HCT116 (cell line): ENCODE results near the gene TCF7L1. TPM values are rescaled to one million over a fixed set of nuclear protein-coding genes. Genes with fewer than 3 reads are reported as not detected.

Source experiments
- ATAC-seq: fragments of 200-7000 bp; cut with Tn5 transposase; 2 replicates; pipeline ENCODE4 v1.9.1; 2020; ENCODE audit warnings: mild to moderate bottlenecking, moderate library complexity
- BruUV-seq: library from RNA; stranded (reverse); fragments of 400-500 nt; replicated peaks from 2 replicates; lab custom pipeline; 2021; lab: Mats Ljungman, UMichigan
- CTCF ChIA-PET: fragments of 300-600 bp; sonication (Branson Sonifier 250); formaldehyde crosslinking; loops from one replicate; lab custom pipeline; 2021; ENCODE audit warnings: antibody characterized with exemption; lab: Charles Lee
- POLR2A ChIA-PET: fragments of 300-600, 350-600 bp; sonication (Branson Sonifier 250); formaldehyde crosslinking; loops from one replicate; lab custom pipeline; 2021; ENCODE audit warnings: antibody characterized with exemption; lab: Charles Lee
- RAD21 ChIA-PET, 2 experiments: fragments of 300-600 bp; sonication (Branson Sonifier 250); formaldehyde crosslinking; loops; one replicate each; lab custom pipeline; 2023; ENCODE audit warnings: low total read pairs in 2 of 2; ENCODE audit not compliant: uncharacterized antibody in 2 of 2, unreplicated experiment in 2 of 2, low non-redundant PET in 1 of 2; lab: Charles Lee
- DNase-seq: peaks from one replicate; pipeline ENCODE4 v3.0.0-alpha.2; 2010; ENCODE audit warnings: low read depth, low spot score
- H2AFZ ChIP-seq: fragments of 200-600 bp; shearing (Covaris generic), sonication (generic); 2 replicates; pipeline ENCODE4 v1.6.1; 2017; ENCODE audit warnings: low read depth, mixed run types, mixed read lengths, antibody characterized with exemption, low read length; ENCODE audit not compliant: poor library complexity, severe bottlenecking
- H3K27ac ChIP-seq: 2 replicates; pipeline ENCODE4 v1.5.1; 2012; ENCODE audit warnings: low read depth, low read length
- H3K27me3 ChIP-seq: fragments of 200-600 bp; sonication (generic); 2 replicates; pipeline ENCODE4 v1.6.1; 2016; ENCODE audit warnings: mixed run types, low read length, mixed read lengths; ENCODE audit not compliant: insufficient read depth
- H3K36me3 ChIP-seq, 2 experiments: fragments of 200-500 bp in 1 of 2; fragments of 200-600 bp in 1 of 2; sonication (Bioruptor generic) in 1 of 2; sonication (generic) in 1 of 2; 2 replicates each; pipeline versions ENCODE4 v1.5.1 to v1.6.1; 2014 to 2016; ENCODE audit warnings: low read length in 2 of 2, inconsistent platforms in 1 of 2, mixed read lengths in 1 of 2, mixed run types in 1 of 2; ENCODE audit not compliant: insufficient read depth in 2 of 2, control insufficient read depth in 1 of 2
- H3K4me1 ChIP-seq, 2 experiments: fragments of 200-600 bp in 1 of 2; sonication (generic) in 1 of 2; 2 replicates each; pipeline versions ENCODE4 v1.5.1 to v1.6.1; 2012 to 2017; ENCODE audit warnings: low read length in 2 of 2, inconsistent platforms in 1 of 2, mild to moderate bottlenecking in 1 of 2, mixed read lengths in 1 of 2, mixed run types in 1 of 2, moderate library complexity in 1 of 2; ENCODE audit not compliant: insufficient read depth in 2 of 2, control insufficient read depth in 1 of 2
- H3K4me2 ChIP-seq: fragments of 200-600 bp; sonication (generic); 2 replicates; pipeline ENCODE4 v1.6.1; 2017; ENCODE audit warnings: mixed run types, low read length, mixed read lengths
- H3K4me3 ChIP-seq, 2 experiments: fragments of 200-600 bp in 1 of 2; sonication (generic) in 1 of 2; replicated peaks in 1 of 2; 2 replicates each; pipeline ENCODE4 v1.5.1; 2011 to 2016; ENCODE audit warnings: low read length in 2 of 2, control low read depth in 1 of 2, low read depth in 1 of 2, mild to moderate bottlenecking in 1 of 2, mixed read lengths in 1 of 2, mixed run types in 1 of 2
- H3K79me2 ChIP-seq: fragments of 200-600 bp; sonication (generic); 2 replicates; pipeline ENCODE4 v1.6.1; 2017; ENCODE audit warnings: mild to moderate bottlenecking, mixed run types, low read length, moderate library complexity, mixed read lengths; ENCODE audit not compliant: insufficient read depth
- H3K9ac ChIP-seq: fragments of 200-600 bp; sonication (generic); 2 replicates; pipeline ENCODE4 v1.6.1; 2016; ENCODE audit warnings: low read length, mixed read lengths
- H3K9me2 ChIP-seq: fragments of 200-600 bp; sonication (generic), shearing (Covaris generic); 2 replicates; pipeline ENCODE4 v1.6.1; 2017; ENCODE audit warnings: mixed run types, mild to moderate bottlenecking, moderate library complexity; ENCODE audit not compliant: insufficient read depth
- H3K9me3 ChIP-seq, 2 experiments: fragments of 200-500 bp in 1 of 2; fragments of 200-600 bp in 1 of 2; sonication (Bioruptor generic) in 1 of 2; sonication (generic) in 1 of 2; 2 replicates each; pipeline ENCODE4 v1.6.1; 2014 to 2017; ENCODE audit warnings: low read length in 2 of 2, mixed read lengths in 2 of 2, inconsistent platforms in 1 of 2, low read depth in 1 of 2, mild to moderate bottlenecking in 1 of 2, mixed run types in 1 of 2, moderate library complexity in 1 of 2; ENCODE audit not compliant: control insufficient read depth in 1 of 2, insufficient read depth in 1 of 2
- H4K20me1 ChIP-seq: fragments of 200-600 bp; sonication (generic), shearing (Covaris generic); 2 replicates; pipeline ENCODE4 v1.6.1; 2017; ENCODE audit warnings: mixed run types, mild to moderate bottlenecking, moderate library complexity; ENCODE audit not compliant: insufficient read depth
- CBX3 ChIP-seq: IDR thresholded peaks from 2 replicates; pipeline ENCODE4 v1.6.1; 2012; ENCODE audit warnings: low read depth
- CEBPB ChIP-seq: IDR thresholded peaks from 2 replicates; pipeline ENCODE4 v1.6.1; 2012; ENCODE audit warnings: low read depth
- EGR1 ChIP-seq: IDR thresholded peaks from 2 replicates; pipeline ENCODE4 v1.6.1; 2012; ENCODE audit warnings: low read depth
- ELF1 ChIP-seq: IDR thresholded peaks from 2 replicates; pipeline ENCODE4 v1.6.1; 2012; ENCODE audit warnings: low read depth, borderline replicate concordance
- EZH2 ChIP-seq: fragments of 200-600 bp; sonication (generic); IDR thresholded peaks from 2 replicates; pipeline ENCODE4 v1.6.1; 2017; ENCODE audit warnings: antibody characterized with exemption, mixed run types
- EZH2phosphoT487 ChIP-seq: fragments of 200-600 bp; IDR thresholded peaks from 2 replicates; pipeline ENCODE4 v1.6.1; 2018; ENCODE audit warnings: antibody characterized with exemption, borderline replicate concordance
- JUND ChIP-seq: IDR thresholded peaks from 2 replicates; pipeline ENCODE4 v1.6.1; 2012
- POLR2A ChIP-seq: IDR thresholded peaks from 2 replicates; pipeline ENCODE4 v1.7.0; 2011; ENCODE audit warnings: borderline replicate concordance; ENCODE audit not compliant: insufficient read depth, insufficient read length; ENCODE audit errors: extremely low read depth
- POLR2AphosphoS5 ChIP-seq: IDR thresholded peaks from 2 replicates; pipeline ENCODE4 v1.6.1; 2011; ENCODE audit warnings: mild to moderate bottlenecking, low read depth, low read length, moderate library complexity
- RAD21 ChIP-seq: IDR thresholded peaks from 2 replicates; pipeline ENCODE4 v1.6.1; 2012; ENCODE audit warnings: low read depth, mild to moderate bottlenecking
- SIN3A ChIP-seq: IDR thresholded peaks from 2 replicates; pipeline ENCODE4 v1.6.1; 2012; ENCODE audit warnings: low read depth
- SP1 ChIP-seq: IDR thresholded peaks from 2 replicates; pipeline ENCODE4 v1.6.1; 2012; ENCODE audit warnings: low read depth
- TCF7L2 ChIP-seq: IDR thresholded peaks from 2 replicates; pipeline ENCODE4 v1.7.0; 2011; ENCODE audit warnings: borderline replicate concordance, inconsistent platforms; ENCODE audit not compliant: insufficient read depth, insufficient read length; ENCODE audit errors: extremely low read depth
- YY1 ChIP-seq: IDR thresholded peaks from 2 replicates; pipeline ENCODE4 v1.6.1; 2011; ENCODE audit warnings: low read length, low read depth, moderate library complexity, mild to moderate bottlenecking; ENCODE audit not compliant: insufficient replicate concordance; ENCODE audit errors: extremely low read depth
- ZFX ChIP-seq: fragments of 450-650 bp; IDR thresholded peaks from 2 replicates; pipeline ENCODE4 v1.6.1; 2017
- ZNF274 ChIP-seq: fragments of 200-500 bp; sonication (Bioruptor generic); IDR thresholded peaks from 2 replicates; pipeline ENCODE4 v1.6.1; 2014; ENCODE audit warnings: mild to moderate bottlenecking, low read depth, low read length, inconsistent platforms
- intact Hi-C: fragments of 100-400 bp; cut with micrococcal nuclease; formaldehyde crosslinking; loops from 2 replicates; pipeline ENCODE4 v1.10.0; 2022
- total RNA-seq: library from RNA; stranded (reverse); gene quantifications from one replicate; pipeline ENCODE4 v1.2.1, GENCODE V29; 2021; ENCODE audit not compliant: unreplicated experiment
- TF ChIP-seq, protein P1 (sequence below): IDR thresholded peaks from 2 replicates; pipeline ENCODE4 v1.6.1; 2011; ENCODE audit warnings: mild to moderate bottlenecking, low read length, moderate library complexity; ENCODE audit not compliant: insufficient replicate concordance; ENCODE audit errors: extremely low read depth
- TF ChIP-seq, protein P2 (sequence below): IDR thresholded peaks from 2 replicates; pipeline ENCODE4 v1.6.1; 2012; ENCODE audit warnings: low read depth
- TF ChIP-seq, protein P3 (sequence below): IDR thresholded peaks from 2 replicates; pipeline ENCODE4 v1.6.1; 2012
- TF ChIP-seq, protein P4 (sequence below), 3 experiments: fragments of 200-600 bp in 1 of 3; sonication (generic) in 1 of 3; IDR thresholded peaks in 2 of 3; conservative IDR thresholded peaks in 1 of 3; 2 replicates each; pipeline ENCODE4 v1.5.1; 2012 to 2017; ENCODE audit warnings: low read depth in 2 of 3, low read length in 2 of 3, antibody characterized with exemption in 1 of 3, borderline replicate concordance in 1 of 3, control low read depth in 1 of 3, mild to moderate bottlenecking in 1 of 3, mixed read lengths in 1 of 3, mixed run types in 1 of 3, moderate library complexity in 1 of 3; ENCODE audit not compliant: insufficient read depth in 1 of 3

The TCF7L1 gene
- total RNA-seq, 1 experiment from 2014 or later: 10.3 TPM

DNA sequence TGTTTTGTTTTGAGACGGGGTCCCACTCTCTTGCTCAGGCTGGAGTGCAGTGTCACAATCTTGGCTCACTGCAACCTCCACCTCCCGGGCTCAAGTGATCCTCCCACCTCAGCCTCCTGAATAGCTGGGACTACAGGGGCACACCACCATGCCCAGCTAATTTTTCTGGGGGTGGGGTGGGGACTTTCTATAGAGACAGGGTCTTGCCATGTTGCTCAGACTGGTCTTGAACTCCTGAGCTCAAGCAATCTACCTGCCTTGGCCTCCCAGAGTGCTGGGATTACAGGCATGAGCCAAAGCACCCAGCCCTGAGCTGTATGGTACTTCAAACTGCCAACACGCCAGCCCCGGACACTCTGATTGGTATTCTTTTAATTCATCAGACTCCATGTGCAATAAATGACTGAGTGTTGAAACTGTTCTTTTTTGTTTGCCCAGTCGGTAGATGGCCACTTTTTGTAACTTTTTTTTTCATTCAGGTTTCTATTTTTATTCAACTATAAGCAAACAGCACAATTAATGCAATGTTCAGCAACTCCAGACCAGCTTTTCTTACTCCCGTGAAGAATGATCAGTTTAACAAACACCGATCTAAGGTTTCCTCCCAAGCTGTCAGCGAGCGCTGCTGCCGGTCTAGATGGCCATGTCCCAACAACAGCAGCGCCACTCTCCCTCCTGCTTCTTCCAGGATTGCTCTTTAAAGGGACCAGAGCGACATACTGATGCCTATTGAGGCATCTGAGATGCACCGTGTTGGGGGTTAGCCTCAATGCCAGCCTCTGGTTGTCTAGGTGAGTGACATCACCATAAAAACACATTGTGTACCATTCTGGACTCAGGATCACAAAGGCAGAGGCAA, 207.1 kb downstream of the TCF7L1 start:
- ATAC-seq (no peak), DNase-seq (no peak)
- H3K9ac ChIP-seq: no peak overlapping the region
- peaks cover under 1 to 2% of the 10 kb centered on the region in 2 experiments; a peak in 2 of 4 replicates for H3K36me3 ChIP-seq
- no peaks in the 10 kb centered on the region for H3K79me2 ChIP-seq
- H3K4me3 ChIP-seq: no peak overlapping the region
- RAD21 ChIA-PET: no interaction called here
- H3K9me3 ChIP-seq: no peaks in the 10 kb centered on the region
- no peak for TF ChIP-seq JUND
- TF ChIP-seq EZH2: no peak
- TF ChIP-seq RAD21: no peak
- TF ChIP-seq SP1: no peak
- TF ChIP-seq ZFX: no peak
- TF ChIP-seq, protein P1, sequence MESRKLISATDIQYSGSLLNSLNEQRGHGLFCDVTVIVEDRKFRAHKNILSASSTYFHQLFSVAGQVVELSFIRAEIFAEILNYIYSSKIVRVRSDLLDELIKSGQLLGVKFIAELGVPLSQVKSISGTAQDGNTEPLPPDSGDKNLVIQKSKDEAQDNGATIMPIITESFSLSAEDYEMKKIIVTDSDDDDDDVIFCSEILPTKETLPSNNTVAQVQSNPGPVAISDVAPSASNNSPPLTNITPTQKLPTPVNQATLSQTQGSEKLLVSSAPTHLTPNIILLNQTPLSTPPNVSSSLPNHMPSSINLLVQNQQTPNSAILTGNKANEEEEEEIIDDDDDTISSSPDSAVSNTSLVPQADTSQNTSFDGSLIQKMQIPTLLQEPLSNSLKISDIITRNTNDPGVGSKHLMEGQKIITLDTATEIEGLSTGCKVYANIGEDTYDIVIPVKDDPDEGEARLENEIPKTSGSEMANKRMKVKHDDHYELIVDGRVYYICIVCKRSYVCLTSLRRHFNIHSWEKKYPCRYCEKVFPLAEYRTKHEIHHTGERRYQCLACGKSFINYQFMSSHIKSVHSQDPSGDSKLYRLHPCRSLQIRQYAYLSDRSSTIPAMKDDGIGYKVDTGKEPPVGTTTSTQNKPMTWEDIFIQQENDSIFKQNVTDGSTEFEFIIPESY: no peak
- TF ChIP-seq, protein P2, sequence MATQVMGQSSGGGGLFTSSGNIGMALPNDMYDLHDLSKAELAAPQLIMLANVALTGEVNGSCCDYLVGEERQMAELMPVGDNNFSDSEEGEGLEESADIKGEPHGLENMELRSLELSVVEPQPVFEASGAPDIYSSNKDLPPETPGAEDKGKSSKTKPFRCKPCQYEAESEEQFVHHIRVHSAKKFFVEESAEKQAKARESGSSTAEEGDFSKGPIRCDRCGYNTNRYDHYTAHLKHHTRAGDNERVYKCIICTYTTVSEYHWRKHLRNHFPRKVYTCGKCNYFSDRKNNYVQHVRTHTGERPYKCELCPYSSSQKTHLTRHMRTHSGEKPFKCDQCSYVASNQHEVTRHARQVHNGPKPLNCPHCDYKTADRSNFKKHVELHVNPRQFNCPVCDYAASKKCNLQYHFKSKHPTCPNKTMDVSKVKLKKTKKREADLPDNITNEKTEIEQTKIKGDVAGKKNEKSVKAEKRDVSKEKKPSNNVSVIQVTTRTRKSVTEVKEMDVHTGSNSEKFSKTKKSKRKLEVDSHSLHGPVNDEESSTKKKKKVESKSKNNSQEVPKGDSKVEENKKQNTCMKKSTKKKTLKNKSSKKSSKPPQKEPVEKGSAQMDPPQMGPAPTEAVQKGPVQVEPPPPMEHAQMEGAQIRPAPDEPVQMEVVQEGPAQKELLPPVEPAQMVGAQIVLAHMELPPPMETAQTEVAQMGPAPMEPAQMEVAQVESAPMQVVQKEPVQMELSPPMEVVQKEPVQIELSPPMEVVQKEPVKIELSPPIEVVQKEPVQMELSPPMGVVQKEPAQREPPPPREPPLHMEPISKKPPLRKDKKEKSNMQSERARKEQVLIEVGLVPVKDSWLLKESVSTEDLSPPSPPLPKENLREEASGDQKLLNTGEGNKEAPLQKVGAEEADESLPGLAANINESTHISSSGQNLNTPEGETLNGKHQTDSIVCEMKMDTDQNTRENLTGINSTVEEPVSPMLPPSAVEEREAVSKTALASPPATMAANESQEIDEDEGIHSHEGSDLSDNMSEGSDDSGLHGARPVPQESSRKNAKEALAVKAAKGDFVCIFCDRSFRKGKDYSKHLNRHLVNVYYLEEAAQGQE: no peak
- no peak for TF ChIP-seq CEBPB
- TF ChIP-seq POLR2AphosphoS5: no peak
- TF ChIP-seq CBX3: no peak
- TF ChIP-seq, protein P3, sequence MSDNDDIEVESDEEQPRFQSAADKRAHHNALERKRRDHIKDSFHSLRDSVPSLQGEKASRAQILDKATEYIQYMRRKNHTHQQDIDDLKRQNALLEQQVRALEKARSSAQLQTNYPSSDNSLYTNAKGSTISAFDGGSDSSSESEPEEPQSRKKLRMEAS: no peak
- no peak for TF ChIP-seq YY1
- TF ChIP-seq ELF1: no peak
- TF ChIP-seq EZH2phosphoT487: no peak
- TF ChIP-seq ZNF274: no peak
- no peak for TF ChIP-seq SIN3A
- no peak for TF ChIP-seq TCF7L2
- TF ChIP-seq POLR2A: no peak
- no peak for TF ChIP-seq EGR1
- TF ChIP-seq, protein P4, sequence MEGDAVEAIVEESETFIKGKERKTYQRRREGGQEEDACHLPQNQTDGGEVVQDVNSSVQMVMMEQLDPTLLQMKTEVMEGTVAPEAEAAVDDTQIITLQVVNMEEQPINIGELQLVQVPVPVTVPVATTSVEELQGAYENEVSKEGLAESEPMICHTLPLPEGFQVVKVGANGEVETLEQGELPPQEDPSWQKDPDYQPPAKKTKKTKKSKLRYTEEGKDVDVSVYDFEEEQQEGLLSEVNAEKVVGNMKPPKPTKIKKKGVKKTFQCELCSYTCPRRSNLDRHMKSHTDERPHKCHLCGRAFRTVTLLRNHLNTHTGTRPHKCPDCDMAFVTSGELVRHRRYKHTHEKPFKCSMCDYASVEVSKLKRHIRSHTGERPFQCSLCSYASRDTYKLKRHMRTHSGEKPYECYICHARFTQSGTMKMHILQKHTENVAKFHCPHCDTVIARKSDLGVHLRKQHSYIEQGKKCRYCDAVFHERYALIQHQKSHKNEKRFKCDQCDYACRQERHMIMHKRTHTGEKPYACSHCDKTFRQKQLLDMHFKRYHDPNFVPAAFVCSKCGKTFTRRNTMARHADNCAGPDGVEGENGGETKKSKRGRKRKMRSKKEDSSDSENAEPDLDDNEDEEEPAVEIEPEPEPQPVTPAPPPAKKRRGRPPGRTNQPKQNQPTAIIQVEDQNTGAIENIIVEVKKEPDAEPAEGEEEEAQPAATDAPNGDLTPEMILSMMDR (IDR thresholded peaks at IDR 0.05 in 2 of 3, conservative IDR thresholded peaks at IDR 0.05 in 1 of 3; ENCODE audit: borderline replicate concordance in 1 of 3, insufficient read depth in 1 of 3, low read depth in 2 of 3, low read length in 2 of 3): no peak
- TF ChIP-seq, all 23 proteins: peak for 0
- BruUV-seq: no TSS peak
- Histone ChIP-seq H3K4me2 (no peak overlapping the region), H2AFZ (no peak overlapping the region), H4K20me1 (no peaks in the 10 kb centered on the region), H3K27ac (no peak overlapping the region), H3K4me1 (no peaks in the 10 kb centered on the region), H3K27me3 (no peaks in the 10 kb centered on the region), H3K9me2 (no peaks in the 10 kb centered on the region)
- ChIA-PET POLR2A (interaction anchor here (2.1 kb wide), 1 partner anchor 12 kb away, joined by 4 read pairs; the partner anchor contains the start of gene TGOLN2), CTCF (no interaction called here)
- intact Hi-C loops: no loop called here
